Gastrocnemius medialis (tissue), 4 donors: Measurements from ENCODE around the gene RARG. TPM values are rescaled to one million over a fixed set of nuclear protein-coding genes. Genes with fewer than 3 reads are reported as not detected.

Experiments used
- ATAC-seq, 2 donors: fragments of 150-250 bp; one replicate each; pipeline ENCODE4 v1.9.1; 2016
- DNase-seq, 2 donors: peaks; one replicate each; pipeline ENCODE4 v3.0.0-alpha.2; 2019
- H3K27ac ChIP-seq, 4 donors: fragments of 200-600 bp; sonication (generic); 1 replicate in 1 of 4; 2 replicates in 3 of 4; pipeline ENCODE4 v1.5.1; 2016 to 2018; ENCODE audit warnings: mild to moderate bottlenecking in 2 of 4, moderate library complexity in 1 of 4
- H3K27me3 ChIP-seq, 3 donors: fragments of 200-600 bp; sonication (generic) in 2 of 3; 1 replicate in 1 of 3; 2 replicates in 2 of 3; pipeline versions ENCODE4 v1.5.1 to v1.6.0; 2016 to 2019; ENCODE audit warnings: mild to moderate bottlenecking in 1 of 3, moderate library complexity in 1 of 3
- H3K36me3 ChIP-seq, 2 donors: fragments of 200-600 bp; sonication (generic) in 1 of 2; one replicate each; pipeline ENCODE4 v1.5.1; 2017 to 2018
- H3K4me1 ChIP-seq, 2 donors: fragments of 200-600 bp; sonication (generic) in 1 of 2; one replicate each; pipeline ENCODE4 v1.5.1; 2016 to 2017; ENCODE audit warnings: mild to moderate bottlenecking in 2 of 2
- H3K4me3 ChIP-seq, 4 donors: fragments of 200-600 bp; sonication (generic) in 3 of 4; 1 replicate in 1 of 4; 2 replicates in 3 of 4; pipeline ENCODE4 v1.5.1; 2016 to 2019; ENCODE audit warnings: mild to moderate bottlenecking in 2 of 4
- H3K9me3 ChIP-seq, 3 donors: fragments of 200-600 bp; sonication (generic) in 2 of 3; 1 replicate in 1 of 3; 2 replicates in 2 of 3; pipeline ENCODE4 v1.5.1; 2016 to 2019
- POLR2A ChIP-seq, 2 donors: fragments of 450-650 bp; IDR thresholded peaks; one replicate each; pipeline ENCODE4 v1.6.1; 2017; ENCODE audit warnings: antibody characterized with exemption in 2 of 2, mild to moderate bottlenecking in 2 of 2, moderate library complexity in 2 of 2
- in situ Hi-C, 4 donors: fragments of 200-750 bp; cut with MboI; loops; one replicate each; pipeline versions ENCODE4 v1.15.0 to v1.8.0; 2017; ENCODE audit warnings: low sequenced_read_pairs in 4 of 4
- intact Hi-C: fragments of 100-400 bp; cut with DNase I; formaldehyde crosslinking; loops from one replicate; pipeline ENCODE4 v1.15.1; 2023; ENCODE audit warnings: low total_unique reads
- total RNA-seq, 4 donors: library from RNA; depleted of rRNA; stranded (reverse); fragments of >200 nt; gene quantifications; one replicate each; pipeline versions ENCODE4 v1.1.0 to v1.2.3, GENCODE V29; 2016
- TF ChIP-seq, protein P1 (sequence below), 5 experiments: fragments of 450-650 bp in 3 of 5; fragments of 200-600 bp in 2 of 5; sonication (generic) in 2 of 5; IDR thresholded peaks in 4 of 5; conservative IDR thresholded peaks in 1 of 5; 1 replicate in 4 of 5; 2 replicates in 1 of 5; pipeline ENCODE4 v1.5.1; 2016 to 2019; ENCODE audit warnings: antibody characterized with exemption in 5 of 5, mild to moderate bottlenecking in 3 of 5, moderate library complexity in 3 of 5

Gene RARG
- total RNA-seq, 4 donors from 2014 or later, result 4.2 to 5.8 (median 4.9) TPM

DNA sequence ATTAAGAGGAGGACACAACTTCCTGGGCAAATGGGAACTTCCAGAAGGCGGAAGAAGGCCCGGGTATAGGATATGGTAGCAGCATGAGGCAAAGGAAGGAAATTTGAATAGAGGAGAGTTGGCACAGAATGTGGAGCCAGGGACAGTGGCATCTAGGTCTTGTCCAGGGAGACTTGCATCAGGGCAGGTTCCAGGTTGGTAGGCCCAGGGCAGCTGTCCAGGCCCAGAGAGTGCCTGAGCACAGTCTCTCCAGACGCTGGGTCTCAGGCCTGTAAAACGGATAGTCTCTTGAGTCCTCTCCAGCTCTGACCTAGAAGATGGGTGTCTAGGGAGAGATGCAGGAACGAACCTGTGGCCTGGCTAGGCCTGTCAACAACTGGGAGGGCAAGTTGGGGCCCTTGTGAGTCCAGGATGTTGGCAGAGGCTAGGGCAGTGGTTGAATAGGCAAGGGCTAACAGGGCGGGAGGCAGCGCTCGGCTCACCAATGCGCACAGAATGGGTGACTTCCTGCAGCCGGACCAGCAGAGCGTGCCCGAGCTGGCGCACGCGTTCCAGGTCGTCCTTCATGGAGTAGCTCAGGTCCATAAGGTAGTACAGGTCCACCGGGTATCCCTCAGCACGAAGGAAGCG is 34.9 kb downstream of the RARG start:
- no peaks in the 10 kb centered on the region for H3K36me3 ChIP-seq
- H3K4me1 ChIP-seq, result peaks cover 0 to 9% of the 10 kb centered on the region in 2 donors
- H3K27me3 ChIP-seq, result peaks cover 0 to 5% (median 3%) of the 10 kb centered on the region in 3 donors
- DNase-seq (no peak), ATAC-seq (peak in 1 of 2 donors; percentile 22)
- in situ Hi-C loops (loop anchor here in 1 of 4 donors (25.0 kb wide), 1 partner anchor 135 kb away; the partner anchor contains the start of gene TNS2), intact Hi-C loops (loop anchor here (1.0 kb wide), 2 partner anchors 38 to 131 kb away; no protein-coding TSS in a partner anchor)
- no peaks in the 10 kb centered on the region for H3K9me3 ChIP-seq
- peak overlapping the region; percentile 24 to 38 (median 29) for H3K4me3 ChIP-seq
- TF ChIP-seq POLR2A (IDR thresholded peaks at IDR 0.05), result no peak
- TF ChIP-seq, protein P1, sequence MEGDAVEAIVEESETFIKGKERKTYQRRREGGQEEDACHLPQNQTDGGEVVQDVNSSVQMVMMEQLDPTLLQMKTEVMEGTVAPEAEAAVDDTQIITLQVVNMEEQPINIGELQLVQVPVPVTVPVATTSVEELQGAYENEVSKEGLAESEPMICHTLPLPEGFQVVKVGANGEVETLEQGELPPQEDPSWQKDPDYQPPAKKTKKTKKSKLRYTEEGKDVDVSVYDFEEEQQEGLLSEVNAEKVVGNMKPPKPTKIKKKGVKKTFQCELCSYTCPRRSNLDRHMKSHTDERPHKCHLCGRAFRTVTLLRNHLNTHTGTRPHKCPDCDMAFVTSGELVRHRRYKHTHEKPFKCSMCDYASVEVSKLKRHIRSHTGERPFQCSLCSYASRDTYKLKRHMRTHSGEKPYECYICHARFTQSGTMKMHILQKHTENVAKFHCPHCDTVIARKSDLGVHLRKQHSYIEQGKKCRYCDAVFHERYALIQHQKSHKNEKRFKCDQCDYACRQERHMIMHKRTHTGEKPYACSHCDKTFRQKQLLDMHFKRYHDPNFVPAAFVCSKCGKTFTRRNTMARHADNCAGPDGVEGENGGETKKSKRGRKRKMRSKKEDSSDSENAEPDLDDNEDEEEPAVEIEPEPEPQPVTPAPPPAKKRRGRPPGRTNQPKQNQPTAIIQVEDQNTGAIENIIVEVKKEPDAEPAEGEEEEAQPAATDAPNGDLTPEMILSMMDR (IDR thresholded peaks at IDR 0.05 in 4 of 5, conservative IDR thresholded peaks at IDR 0.05 in 1 of 5), result no peak
- no peak overlapping the region for H3K27ac ChIP-seq

DNA sequence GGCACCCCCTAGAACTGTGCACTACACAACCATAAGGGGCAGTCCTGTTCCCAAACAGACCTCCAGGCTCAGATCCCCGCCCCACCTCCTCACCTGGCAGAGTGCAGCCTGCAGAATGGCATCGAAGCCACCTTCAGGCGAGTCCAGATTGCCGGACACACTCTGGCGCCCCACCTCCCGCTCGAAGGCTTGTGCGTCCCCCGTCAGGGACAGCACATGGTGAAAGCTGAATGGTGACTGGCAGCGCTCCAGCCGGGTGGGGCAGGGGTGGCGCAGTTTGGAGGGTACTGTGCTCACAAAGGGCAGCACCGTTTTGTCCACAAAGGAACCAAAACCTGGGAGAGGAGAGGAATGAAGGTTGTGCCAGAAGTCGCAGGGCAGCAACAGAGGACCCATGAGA is 35.5 kb downstream of the RARG start:
- TF ChIP-seq POLR2A (IDR thresholded peaks at IDR 0.05), result no peak
- TF ChIP-seq, protein P1 (IDR thresholded peaks at IDR 0.05 in 4 of 5, conservative IDR thresholded peaks at IDR 0.05 in 1 of 5), result no peak

DNA sequence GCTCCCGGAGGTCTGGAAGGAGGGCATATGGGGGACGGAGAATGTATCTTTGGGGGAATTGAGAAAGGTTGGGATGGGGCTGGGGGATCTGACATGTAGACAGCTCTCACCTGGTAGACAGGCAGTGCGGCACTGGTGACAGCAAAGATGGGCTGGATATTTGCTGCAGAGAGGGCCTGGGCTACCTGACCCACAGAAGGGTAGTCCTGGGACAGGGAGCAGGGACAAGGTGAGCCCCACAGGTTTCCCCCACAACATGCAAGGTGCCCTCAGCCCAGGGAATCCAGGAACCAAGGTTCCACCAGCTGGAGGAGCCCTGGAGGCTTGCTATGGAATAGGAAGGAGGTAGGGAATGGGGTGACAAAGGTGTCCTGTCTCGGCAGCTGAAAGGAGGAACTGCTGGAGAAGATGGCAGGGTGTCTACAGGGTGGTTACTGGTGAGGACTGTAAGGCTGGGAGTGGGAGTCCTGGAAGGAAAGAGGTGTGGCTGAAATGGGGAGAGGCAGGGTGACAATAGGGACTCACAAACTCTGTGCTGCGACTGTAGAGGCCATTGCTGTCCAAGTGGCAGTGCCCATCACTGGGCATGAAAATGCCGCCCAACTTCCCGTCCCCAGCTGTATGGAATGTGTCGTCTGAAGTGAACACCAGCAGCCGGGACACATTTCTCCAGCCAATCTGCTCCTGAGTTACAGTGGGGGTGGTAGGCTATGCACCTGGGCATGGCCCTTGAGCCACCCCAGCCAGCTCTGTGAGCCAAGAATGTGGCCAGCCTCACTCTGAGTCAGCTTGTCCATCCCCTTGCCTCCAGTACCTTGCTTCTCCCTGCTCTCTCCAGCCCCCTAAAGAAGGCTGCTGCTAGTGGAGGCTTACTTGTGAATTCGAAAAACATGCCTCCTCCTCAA is 36.2 kb downstream of the RARG start:
- Histone ChIP-seq H3K27me3 (peaks cover 0 to 5% (median 3%) of the 10 kb centered on the region in 3 donors), H3K4me1 (peaks cover 0 to 9% of the 10 kb centered on the region in 2 donors), H3K9me3 (no peaks in the 10 kb centered on the region), H3K4me3 (no peak overlapping the region), H3K27ac (no peak overlapping the region), H3K36me3 (no peaks in the 10 kb centered on the region)
- no peak for ATAC-seq
- intact Hi-C loops, result no loop called here
- in situ Hi-C loops, result loop anchor here in 1 of 4 donors (25.0 kb wide), 1 partner anchor 133 kb away; the partner anchor contains the start of gene TNS2
- DNase-seq, result no peak
- TF ChIP-seq, protein P1 (IDR thresholded peaks at IDR 0.05 in 4 of 5, conservative IDR thresholded peaks at IDR 0.05 in 1 of 5), result no peak
- no peak for TF ChIP-seq POLR2A (IDR thresholded peaks at IDR 0.05)

More for the DNA sequence above, 35.5 kb downstream of the RARG start:
- in situ Hi-C loops (loop anchor here in 1 of 4 donors (25.0 kb wide), 1 partner anchor 134 kb away; the partner anchor contains the start of gene TNS2), intact Hi-C loops (no loop called here)
- Histone ChIP-seq H3K4me1 (peaks cover 0 to 9% of the 10 kb centered on the region in 2 donors), H3K27ac (no peak overlapping the region), H3K36me3 (no peaks in the 10 kb centered on the region), H3K27me3 (peaks cover 0 to 5% (median 3%) of the 10 kb centered on the region in 3 donors), H3K4me3 (no peak overlapping the region), H3K9me3 (no peaks in the 10 kb centered on the region)
- ATAC-seq (no peak), DNase-seq (no peak)

DNA sequence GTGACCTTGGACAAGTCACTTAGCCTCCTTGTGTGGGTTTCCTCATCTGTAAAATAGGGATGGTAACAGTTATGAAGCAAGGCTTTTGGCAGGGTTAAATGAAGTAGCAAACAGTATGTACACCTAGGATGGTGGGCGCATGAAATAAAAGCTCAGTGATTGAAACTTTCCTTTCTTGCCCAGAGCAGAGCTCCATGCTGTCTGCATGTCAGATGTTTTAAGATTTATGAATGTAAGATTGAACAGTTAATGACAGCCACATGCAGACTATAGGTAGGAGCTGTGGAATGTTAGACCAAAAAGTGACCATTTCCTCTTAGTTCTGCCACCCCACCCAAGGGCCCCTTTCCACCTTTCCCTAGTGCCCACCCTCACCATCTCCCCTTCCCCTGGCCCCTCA is 37.0 kb downstream of the RARG start:
- no peak for TF ChIP-seq POLR2A (IDR thresholded peaks at IDR 0.05)
- TF ChIP-seq, protein P1 (IDR thresholded peaks at IDR 0.05 in 4 of 5, conservative IDR thresholded peaks at IDR 0.05 in 1 of 5), result no peak
- ATAC-seq (no peak), DNase-seq (no peak)
- peaks cover 0 to 9% of the 10 kb centered on the region in 2 donors for H3K4me1 ChIP-seq
- intact Hi-C loops (no loop called here), in situ Hi-C loops (loop anchor here in 1 of 4 donors (25.0 kb wide), 1 partner anchor 133 kb away; the partner anchor contains the start of gene TNS2)
- no peaks in the 10 kb centered on the region for H3K9me3 ChIP-seq
- no peaks in the 10 kb centered on the region for H3K36me3 ChIP-seq
- no peak overlapping the region for H3K27ac ChIP-seq
- H3K27me3 ChIP-seq, result peaks cover 0 to 5% (median 3%) of the 10 kb centered on the region in 3 donors
- no peak overlapping the region for H3K4me3 ChIP-seq
